MM.1S (cell line): Measurements from ENCODE around the gene TANGO2.

Experiments used
- EZH2 ChIP-seq: fragments of 300-600 bp; sonication (generic); optimal IDR thresholded peaks from 2 replicates; pipeline ENCODE3; 2017; ENCODE audit warnings: low read depth, mild to moderate bottlenecking, antibody characterized with exemption, low read length, mixed read lengths
- TF ChIP-seq, protein P1 (sequence below): fragments of 300-600 bp; sonication (generic); IDR thresholded peaks from 2 replicates; pipeline ENCODE4 v1.5.1; 2016; ENCODE audit warnings: antibody characterized with exemption, low read length, mixed read lengths

GRCh38 chr22:20035375-20036083, 14.6 kb downstream of the TANGO2 start:
- TF ChIP-seq, protein P1, sequence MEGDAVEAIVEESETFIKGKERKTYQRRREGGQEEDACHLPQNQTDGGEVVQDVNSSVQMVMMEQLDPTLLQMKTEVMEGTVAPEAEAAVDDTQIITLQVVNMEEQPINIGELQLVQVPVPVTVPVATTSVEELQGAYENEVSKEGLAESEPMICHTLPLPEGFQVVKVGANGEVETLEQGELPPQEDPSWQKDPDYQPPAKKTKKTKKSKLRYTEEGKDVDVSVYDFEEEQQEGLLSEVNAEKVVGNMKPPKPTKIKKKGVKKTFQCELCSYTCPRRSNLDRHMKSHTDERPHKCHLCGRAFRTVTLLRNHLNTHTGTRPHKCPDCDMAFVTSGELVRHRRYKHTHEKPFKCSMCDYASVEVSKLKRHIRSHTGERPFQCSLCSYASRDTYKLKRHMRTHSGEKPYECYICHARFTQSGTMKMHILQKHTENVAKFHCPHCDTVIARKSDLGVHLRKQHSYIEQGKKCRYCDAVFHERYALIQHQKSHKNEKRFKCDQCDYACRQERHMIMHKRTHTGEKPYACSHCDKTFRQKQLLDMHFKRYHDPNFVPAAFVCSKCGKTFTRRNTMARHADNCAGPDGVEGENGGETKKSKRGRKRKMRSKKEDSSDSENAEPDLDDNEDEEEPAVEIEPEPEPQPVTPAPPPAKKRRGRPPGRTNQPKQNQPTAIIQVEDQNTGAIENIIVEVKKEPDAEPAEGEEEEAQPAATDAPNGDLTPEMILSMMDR = no peak
- TF ChIP-seq EZH2 = no peak
